NCI-H1417 (cell line): Measurements from ENCODE around the gene VTI1A.
"Not testable (repeated sequence)": the region's sequence is repeated elsewhere in the genome, so short reads cannot be mapped to it uniquely, and the experiment has no call there.

ENCODE experiments used
- DNase-seq, 3 experiments: peaks; one replicate each; lab custom pipeline; 2025; lab: John Stamatoyannopoulos, UW

The VTI1A gene

DNA sequence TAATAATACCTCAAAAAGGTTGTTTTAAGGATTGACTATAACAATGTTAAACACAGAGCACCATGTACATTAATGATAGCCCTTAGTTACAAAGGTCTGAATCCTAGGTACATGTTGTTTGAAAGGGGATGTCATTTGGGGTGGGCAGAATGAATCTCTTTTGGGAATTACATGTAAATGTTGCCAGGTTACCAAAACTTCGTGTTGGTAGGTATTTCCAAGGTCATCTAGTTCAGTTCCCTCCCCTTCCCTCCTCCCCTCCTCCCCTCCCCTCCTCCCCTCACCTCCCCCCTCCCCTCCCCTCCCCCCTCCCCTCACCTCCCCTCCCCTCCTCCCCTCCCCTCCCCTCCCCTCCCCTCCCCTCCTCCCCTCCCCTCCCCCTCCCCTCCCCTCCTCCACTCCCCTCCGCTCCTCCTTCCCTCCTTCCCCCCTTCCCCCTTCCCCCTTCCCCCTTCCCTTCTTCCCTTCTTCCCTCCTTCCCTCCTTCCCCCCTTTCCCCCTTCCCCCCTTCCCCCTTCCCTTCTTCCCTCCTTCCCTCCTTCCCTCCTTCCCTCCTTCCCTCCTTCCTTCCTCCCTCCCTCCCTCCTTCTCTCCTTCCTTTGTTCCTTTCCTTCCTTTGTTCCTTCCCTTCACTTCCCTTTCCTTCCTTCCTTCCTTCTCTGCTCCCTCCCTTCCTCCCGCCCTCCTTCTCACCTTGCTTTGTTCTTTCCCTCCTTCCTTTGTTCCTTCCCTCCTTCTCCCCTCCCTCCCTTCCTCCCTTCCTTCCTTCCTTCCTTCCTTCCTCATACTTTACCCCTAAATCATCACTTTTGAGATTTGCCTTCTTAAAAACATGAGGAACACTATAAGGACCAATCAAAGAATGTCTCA, 8.1 kb downstream of the VTI1A start:
- no peak for DNase-seq

DNA sequence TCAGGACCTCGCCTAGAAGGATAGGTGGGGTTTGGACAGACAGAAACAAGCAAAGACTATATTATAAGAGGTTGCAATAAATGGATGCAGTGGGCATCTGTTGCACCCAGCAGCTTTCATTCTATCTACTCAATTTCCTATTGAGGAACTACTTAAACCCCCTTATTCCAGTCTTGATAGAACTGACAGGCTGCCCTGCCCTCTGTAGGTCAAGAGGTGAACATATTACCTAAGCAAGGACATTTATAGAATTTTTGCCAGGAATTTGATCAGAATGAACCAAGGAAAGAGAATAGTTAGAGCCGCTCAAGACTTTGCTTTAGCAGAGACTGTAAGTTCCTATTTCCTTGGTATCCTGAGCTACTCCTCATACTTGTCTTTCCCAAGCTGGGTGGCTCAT, 9.5 kb downstream of the VTI1A start:
- DNase-seq = no peak

DNA sequence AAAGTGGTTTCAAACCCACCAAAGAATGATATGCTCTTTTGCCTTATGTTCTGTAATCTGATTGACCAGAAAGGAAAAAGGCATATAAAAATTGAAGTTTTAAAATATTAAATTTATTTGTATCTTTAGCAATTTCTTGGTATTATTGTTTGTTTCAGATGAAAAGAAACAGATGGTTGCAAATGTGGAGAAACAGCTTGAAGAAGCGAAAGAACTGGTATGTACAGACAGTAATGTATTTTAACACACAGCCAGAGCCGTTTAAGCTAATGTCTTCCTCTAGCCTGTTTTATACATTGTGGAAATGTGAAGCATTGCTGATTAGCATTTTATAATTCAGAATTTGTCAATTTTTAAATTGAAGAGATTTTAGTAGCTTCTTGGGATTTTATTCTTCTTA, 13.4 kb downstream of the VTI1A start:
- no peak for DNase-seq

DNA sequence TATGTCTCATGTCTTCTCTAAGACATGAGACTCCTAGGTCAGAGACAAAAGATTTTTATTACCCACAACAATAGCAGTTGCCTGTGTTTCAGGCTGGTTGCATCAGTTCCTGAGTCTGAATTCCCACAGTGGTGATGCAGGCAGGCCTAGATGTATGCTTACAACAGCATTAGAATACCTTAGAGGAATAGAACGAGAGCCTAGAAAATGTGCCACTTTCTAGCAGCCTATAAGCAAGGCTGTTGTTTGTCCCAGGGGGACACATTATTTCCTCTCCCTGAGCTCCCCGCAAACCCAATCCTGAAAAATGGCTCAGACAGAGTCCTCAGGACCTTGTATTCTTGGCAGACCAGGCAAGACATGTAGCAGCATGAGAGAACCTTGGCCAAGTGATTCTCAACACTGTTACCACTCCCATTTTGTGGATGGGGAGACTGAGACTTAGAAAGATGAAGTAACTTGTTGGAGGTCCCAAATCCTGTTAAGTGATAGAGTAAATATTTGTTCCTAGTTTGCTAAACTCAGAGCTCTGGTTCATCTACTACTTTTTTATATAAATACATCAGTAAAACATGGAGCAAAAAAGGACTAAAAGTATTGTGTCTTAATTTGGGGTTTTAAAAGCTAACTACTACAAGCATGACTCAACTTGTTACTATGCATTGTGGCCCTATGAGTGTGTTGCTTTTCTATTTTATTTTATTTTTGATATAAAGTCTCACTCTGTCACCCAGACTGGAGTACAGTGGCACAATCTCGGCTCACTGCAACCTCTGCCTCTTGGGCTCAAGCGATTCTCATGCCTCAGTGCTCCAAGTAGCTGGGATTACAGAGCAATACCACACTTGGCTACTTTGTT, 14.2 kb downstream of the VTI1A start:
- DNase-seq = no peak

DNA sequence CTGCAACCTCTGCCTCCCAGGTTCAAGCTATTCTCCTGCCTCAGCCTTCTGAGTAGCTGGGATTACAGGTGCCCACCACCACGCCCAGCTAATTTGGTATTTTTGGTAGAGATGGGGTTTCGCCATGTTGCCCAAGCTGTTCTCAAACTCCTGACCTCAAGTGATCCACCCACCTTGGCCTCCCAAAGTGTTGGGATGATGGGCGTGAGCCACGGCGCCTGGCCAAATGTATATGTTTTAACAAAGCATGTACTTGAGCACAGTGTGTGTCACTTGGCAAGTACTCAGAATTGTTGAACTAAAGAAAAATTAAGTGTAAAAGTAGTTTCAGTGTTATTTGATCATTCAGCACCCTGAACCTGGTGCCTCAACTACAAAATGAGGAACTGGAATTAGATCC, 17.1 kb downstream of the VTI1A start:
- DNase-seq = not testable (repeated sequence)

DNA sequence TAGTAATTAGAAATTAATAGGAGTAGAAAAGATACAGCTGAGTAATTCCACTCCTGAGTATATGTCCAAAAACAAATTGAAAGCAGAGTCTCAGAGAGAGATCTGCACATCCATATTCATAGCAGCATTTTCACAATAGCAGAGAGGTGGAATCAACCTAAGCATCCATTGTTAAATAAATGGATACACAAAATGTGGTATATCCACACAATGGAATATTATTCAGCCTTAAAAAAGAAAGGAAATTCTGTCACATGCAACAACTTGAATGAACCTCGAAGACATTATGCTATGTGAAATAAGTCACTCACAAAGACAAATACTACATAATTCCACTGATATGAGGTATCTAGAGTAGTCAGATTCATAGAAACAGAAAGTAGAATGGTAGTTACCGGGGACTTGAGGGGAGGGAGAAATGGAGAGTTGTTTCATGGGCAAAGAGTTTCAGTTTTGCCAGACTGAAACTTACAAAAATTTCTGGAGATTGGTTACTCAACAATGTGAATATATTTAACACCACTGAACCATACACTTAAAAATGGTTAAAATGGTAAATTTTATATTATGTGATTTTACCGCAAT, 18.4 kb downstream of the VTI1A start:
- DNase-seq = no peak

DNA sequence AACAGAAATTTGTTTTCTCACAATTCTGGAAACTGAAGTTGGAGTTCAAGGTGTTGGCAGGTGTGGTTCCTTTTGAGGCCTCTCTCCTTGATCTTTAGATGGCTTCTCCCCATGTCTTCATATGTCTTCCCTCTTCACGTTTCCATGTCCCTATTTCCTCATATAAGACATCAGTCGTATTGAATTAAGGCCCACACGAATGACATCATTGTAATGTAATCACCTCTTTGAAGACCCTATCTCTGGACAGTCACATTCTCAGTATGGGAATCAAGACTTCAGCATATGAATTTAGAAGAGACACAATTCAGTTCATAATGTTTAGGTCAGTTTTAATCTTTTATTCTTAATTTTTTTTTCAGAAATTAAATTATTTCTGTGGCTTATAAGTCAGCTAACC, 19.8 kb downstream of the VTI1A start:
- no peak for DNase-seq

DNA sequence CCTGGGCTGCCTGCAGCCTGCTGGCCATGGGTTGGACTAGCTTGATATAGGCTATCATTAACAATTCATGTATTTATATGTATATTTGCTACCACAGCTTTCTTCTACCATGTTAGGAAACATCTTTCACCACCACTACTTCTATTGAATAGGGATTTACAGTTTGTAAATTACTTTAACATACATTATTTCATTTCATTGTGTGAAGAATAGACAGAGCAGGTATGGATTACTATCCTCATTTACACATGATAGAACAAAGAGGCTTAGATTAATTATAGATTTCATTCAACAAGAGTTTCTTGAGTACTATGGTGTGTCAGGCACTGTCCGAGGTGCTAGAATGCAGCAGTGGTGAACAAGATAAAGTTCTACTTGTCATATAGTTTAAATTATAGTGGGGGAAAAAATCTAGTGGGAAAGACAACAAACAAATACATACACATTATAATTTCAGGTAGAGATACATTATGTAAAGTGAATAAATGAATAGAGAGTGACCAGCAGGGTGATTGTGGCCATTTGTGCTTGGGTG, 20.6 kb downstream of the VTI1A start:
- no peak for DNase-seq

DNA sequence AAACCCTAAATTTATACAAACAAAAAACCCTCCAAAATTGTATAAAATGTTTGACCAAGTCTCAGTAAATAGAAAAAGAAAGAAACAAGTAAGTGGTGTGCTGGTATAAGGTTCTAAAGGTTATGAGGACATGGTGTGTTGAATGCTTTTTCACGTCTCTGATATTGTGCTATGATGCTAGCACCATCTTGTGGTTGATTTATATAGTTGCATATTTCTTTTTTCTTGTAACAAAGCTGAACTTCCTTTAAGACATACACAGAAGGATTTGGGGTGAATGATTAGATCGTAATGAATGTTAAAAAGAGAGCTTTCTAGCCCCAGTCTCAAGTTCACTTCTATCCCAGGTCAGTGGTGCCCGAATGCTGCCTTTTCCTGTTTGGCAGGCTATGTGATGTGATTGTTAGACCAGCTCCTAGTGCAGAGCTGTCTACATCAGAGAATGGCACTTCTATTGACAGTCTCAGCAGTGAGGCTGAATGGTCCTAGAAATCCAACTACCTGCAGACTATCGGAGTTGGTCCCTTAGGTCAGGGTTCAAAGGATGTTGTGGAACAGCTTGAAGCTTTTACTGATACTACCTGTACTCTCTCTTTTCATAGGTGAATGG, 25.0 kb downstream of the VTI1A start:
- DNase-seq = peak in 2 of 3 experiments; percentile 1 to 47

DNA sequence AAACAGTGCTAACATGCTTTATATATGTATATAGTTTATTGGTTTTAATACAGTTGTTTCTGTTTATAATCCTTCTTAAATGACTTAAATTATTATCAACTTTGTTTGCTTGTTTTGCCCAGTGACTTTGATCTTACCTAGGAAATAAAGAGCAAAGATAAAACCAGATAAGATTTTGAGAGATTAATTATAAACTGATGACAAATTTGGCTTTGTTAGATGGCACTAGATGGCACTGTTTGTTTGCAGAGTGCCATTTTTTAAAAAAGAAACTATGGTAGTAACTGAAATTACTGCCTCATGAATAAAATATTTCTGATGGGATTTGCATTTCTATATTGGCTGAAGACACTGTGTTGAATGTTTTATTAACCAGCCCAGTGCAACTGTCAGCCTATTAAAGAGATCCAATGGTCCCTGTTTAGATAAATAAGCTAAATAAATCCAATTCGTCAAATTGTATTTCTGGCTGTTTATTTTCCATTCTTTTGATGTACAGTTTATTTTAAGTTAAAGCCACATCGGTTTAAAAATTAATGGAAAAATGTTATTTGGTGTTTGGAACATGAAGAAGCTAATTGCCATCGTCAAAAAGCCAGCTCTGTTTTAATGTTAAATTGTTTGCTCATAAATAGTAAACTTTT, 28.7 kb downstream of the VTI1A start:
- no peak for DNase-seq

DNA sequence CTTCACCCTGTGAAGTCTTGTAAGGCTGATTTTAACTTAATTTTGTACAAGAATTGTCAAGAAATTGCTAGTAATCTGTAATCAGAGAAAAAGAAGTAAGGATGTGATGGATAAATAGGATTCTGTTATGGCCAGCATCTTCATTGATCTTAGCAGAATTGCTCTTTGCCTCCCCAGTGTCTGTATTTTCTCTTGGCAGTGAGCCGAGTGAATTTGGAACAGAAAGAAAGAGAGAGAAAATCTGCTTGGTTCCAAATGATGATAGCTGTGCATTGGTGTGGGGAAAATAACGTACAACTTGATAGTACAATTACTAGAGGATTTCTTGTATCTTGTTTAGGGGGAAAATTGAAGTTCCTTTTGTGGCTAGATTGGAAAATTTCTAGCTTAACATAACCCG, 34.6 kb downstream of the VTI1A start:
- DNase-seq = no peak

DNA sequence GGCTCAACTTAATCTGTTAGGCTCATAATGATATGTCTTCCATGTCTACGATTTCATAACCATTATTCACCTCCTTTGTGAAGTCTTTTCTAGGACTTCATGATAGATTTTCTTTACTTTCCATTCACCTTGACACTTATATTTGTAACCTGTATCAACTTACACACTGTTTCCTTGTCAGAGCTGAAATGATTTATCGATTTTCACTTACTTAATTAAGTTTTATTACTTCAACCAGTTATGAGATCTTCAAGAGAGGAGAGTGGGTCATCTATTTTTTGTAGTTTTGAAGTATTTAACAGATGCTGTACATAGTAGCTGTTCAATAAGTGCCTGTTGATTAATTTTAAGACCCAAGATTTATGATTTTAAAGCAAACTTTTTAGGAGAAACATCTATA, 37.4 kb downstream of the VTI1A start:
- no peak for DNase-seq

DNA sequence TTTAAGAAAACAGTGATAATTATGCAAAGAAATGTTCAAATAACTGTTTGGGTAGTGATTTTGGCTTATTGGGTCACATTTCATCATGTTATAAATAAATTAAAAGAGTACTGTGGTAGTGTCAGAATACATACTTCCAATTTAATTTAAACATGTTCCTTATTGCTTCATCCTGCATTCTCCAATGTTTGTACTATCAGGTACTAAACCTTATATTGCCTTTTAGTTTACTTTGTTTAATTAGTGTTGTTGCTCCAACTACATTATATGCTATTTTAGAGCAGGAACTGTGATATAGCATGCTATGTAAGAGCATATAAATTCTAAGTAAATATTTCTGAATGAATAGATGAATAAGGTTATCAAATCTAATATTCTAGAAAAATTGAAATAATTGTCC, 40.9 kb downstream of the VTI1A start:
- DNase-seq = no peak

DNA sequence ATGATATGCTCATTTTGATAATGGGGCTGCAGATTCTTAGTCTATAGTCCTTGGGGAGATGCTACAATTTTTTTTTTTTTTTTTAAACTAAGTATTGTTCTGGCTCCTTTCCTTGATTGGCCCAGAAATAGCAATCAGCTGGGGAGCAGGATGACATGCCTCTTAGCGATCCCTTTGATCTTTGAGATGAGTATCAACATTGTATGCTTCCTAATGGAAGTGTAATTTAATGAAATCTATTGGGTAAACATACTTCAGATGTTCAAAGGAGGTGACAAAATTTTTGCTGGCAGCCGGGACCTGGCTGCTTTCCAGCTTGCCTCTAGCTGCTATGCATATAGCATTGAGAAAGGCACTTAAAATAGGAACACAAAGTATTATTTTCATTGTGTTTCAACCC, 43.5 kb downstream of the VTI1A start:
- peak; percentile 34 to 94 (median 72) for DNase-seq

DNA sequence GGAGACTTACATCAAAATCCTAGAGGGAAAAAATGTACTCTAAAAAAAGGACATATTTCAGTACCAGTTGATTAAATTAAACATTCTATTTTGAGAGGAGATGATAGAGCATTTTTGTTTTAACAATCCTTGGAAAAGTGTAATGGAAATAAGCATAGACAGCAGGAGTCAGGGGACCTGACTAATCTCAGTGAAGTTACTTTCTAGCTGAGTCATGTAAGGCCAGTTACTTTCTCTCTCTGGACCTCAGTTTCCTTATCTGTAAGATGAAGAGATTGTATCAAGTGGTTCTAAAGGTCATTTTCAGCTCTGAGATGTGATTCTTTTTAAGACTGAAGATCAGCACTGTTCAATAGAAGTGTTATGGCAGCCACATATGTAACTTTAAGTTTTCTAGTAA, 44.1 kb downstream of the VTI1A start:
- DNase-seq = no peak

DNA sequence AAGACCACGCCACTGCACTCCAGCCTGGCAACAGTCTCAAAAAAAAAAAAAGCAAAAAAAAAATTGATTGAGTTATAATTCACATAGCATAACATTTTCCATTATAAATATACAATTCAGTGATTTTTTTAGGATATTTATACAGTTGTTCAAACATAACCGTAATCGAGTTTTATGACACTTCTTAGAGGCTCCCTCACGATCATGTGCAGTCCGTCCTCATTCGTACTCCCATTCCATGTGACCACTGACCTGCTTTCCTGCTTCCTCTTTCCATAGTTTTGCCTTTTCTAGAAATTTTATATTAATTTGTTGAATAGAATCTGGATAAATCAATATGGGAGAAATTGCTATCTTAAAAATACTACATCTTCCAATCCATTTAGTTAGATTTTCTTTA, 45.7 kb downstream of the VTI1A start:
- DNase-seq = no peak

DNA sequence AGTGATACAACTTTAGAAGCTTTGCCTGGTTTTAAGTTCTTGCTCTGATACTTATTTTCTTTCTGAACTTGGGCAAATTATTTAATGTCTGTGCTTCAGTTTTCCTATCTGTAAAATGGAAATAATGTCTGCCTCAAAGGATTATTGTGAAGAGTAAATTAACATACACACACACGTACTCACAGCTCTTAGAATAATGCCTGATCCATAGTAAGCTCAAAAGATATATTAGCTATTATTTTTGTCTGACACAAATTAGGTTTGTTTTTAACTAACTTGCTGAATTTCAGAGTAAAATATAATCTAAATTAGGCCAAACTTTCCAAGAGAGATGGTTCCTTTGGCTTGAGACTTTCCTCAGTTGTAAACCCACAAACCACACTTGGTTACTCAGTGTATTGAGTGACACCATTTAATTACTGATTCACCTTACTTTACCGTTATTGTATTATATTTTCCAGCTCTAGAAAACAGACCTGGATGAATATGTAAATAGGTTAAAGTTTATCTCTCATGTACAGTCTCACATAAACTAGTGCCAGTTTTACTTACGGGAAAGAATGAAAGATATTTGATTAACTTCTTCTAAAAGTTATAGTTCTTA, 50.4 kb downstream of the VTI1A start:
- no peak for DNase-seq

DNA sequence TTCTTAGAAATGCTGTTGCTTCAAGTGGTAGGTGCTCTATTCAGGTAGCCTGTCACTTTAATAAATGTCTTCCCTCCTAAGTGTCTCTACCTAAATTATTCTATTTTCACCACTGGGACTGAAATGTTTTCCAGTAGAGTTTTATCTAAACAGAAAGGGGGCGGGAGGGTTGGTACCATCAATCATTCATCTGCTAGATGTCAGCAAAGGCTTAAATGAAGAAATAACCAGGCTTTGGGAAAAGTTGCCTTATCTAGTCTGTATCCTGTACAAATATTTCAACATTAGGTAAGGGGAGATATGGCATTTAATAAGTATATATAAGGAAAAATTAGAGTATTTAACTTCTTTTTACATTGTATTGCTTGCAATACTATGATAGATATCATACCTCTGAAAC, 51.8 kb downstream of the VTI1A start:
- no peak for DNase-seq

DNA sequence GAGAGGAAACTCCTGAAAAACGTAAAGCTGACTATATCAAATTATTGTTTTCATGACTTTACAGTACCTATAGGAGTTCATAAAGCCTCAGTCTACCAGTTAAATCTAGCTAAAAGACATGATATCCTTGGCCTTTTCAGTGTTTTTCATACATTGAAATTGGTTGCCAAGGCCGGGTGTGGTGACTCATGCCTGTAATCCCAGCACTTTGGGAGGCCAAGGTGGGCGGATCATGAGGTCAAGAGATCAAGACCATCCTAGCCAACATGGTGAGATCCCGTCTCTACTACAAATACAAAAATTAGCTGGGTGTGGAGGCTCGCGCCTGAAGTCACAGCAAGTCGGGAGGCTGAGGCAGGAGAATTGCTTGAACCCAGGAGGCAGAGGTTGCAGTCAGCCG, 53.0 kb downstream of the VTI1A start:
- not testable (repeated sequence) for DNase-seq

DNA sequence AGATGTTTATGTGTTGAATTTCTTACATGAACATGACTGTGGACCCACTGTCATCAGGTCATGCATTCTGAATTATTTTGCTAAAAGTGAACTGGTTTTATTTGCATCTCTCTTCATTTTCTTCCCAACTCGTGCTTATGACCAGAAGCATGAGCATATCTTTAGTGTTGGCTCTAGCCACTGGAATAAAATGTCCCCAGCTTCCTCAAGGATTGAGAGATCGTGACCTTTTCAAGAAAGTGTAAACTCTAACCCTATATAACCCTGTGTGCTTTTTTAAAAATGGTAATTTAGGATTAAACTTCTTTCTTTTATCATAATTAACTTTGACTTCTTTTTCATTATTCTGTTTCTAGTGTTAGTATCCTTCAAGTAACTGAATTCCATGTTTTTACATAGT, 55.5 kb downstream of the VTI1A start:
- DNase-seq = no peak

DNA sequence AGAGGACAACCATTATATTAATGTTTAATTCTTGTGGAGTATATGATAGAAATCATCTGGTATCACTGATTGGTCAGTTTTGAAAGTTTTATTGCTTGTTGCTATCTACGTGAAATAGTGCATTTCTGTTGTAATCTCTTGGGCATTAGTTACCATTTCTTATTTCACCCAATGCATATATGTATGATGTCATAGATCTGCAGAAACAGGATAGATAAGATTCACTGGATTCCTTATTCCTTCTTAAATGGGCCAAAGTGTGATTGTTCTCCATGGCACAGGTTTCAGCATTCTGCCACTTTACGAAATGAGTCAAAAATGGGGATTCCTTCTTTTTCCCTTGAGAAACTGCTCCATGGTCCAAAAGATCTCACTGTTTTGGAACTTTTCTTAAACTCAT, 56.6 kb downstream of the VTI1A start:
- no peak for DNase-seq
